ENCODE measurements around the gene TMEM272. TPM values are rescaled to one million over a fixed set of nuclear protein-coding genes. Genes with fewer than 3 reads are reported as not detected.

The TMEM272 gene
- total and polyA plus RNA-seq, 2 of the 4 experiments (the other 2 are of a cell fraction), result not detected

- no peak overlapping the region for H4K91ac ChIP-seq (ENCODE audit: insufficient read depth, low read depth, low read length)
Measured at GRCh38 chr13:51818276-51818675, 26.7 kb downstream of the TMEM272 start.

More at GRCh38 chr13:51818276-51818675, 26.7 kb downstream of the TMEM272 start:
- Histone ChIP-seq H3K9me3 (ENCODE audit: control insufficient read depth, insufficient read depth, low read length) (no peaks in the 10 kb centered on the region), H3K9ac (ENCODE audit: low read depth, low read length) (no peak overlapping the region), H3K79me1 (ENCODE audit: low read depth in 1 of 2, low read length in 2 of 2) (no peaks in the 10 kb centered on the region), H3K4ac (ENCODE audit: low read depth, low read length) (no peak overlapping the region), H3K9me1 (ENCODE audit: insufficient read depth, low read length) (peaks cover 4% of the 10 kb centered on the region; the same call in 1 of the 2 replicates), H2BK15ac (ENCODE audit: low read depth, low read length) (no peak overlapping the region), H3K4me1 (ENCODE audit: control insufficient read depth, insufficient read depth, low read length) (no peaks in the 10 kb centered on the region), H3K14ac (replicated peaks; ENCODE audit: low read depth, low read length) (no peak overlapping the region), H3K18ac (ENCODE audit: low read depth, low read length) (no peak overlapping the region), H2BK20ac (ENCODE audit: low read depth, low read length) (no peak overlapping the region), H4K20me1 (ENCODE audit: insufficient read depth, low read length) (no peaks in the 10 kb centered on the region), H3K56ac (ENCODE audit: extremely low read depth, insufficient read depth, low read length) (no peak overlapping the region), H3K4me2 (ENCODE audit: low read depth, low read length) (no peak overlapping the region), H2BK5ac (ENCODE audit: low read depth, low read length, poor library complexity, severe bottlenecking) (no peak overlapping the region), H3K27me3 (ENCODE audit: control insufficient read depth, insufficient read depth, low read length) (peaks cover 65% of the 10 kb centered on the region), H2AK5ac (ENCODE audit: low read depth, low read length) (no peak overlapping the region), H4K5ac (ENCODE audit: low read depth, low read length) (no peak overlapping the region), H2AFZ (replicated peaks; ENCODE audit: low read length, poor library complexity) (no peak overlapping the region), H4K8ac (ENCODE audit: low read depth in 2 of 2, low read length in 2 of 2) (no peak overlapping the region), H3K27ac (ENCODE audit: insufficient read depth, low read length) (no peak overlapping the region), H2BK120ac (ENCODE audit: low read depth, low read length) (no peak overlapping the region), H3K36me3 (ENCODE audit: control insufficient read depth, insufficient read depth, low read length) (no peaks in the 10 kb centered on the region), H3K23ac (ENCODE audit: low read depth, low read length) (no peak overlapping the region), H2AK9ac (replicated peaks; ENCODE audit: low read depth, low read length, poor library complexity) (no peak overlapping the region), H3K4me3 (ENCODE audit: insufficient read depth, low read depth, low read length) (no peak overlapping the region)
- CTCF ChIA-PET, result no interaction called here
- ATAC-seq (ENCODE audit: low read depth) (no peak), DNase-seq (no peak)
- no TSS peak for BruUV-seq (replicated peaks)
- in situ Hi-C loops (cut with MboI; ENCODE audit: low sequenced_read_pairs), result loop anchor here (10.0 kb wide), 1 partner anchor 307 kb away; the partner anchor contains the start of gene NEK5
- POLR2A ChIA-PET (ENCODE audit: unreplicated experiment), result no interaction called here
- dilution Hi-C loops (cut with HindIII; ENCODE audit: low sequenced_read_pairs, unreplicated experiment), result no loop called here
- TF ChIP-seq SMC3 (IDR thresholded peaks at IDR 0.05; ENCODE audit: low read depth, low read length) (no peak), BHLHE40 (IDR thresholded peaks at IDR 0.05; ENCODE audit: low read depth, low read length) (no peak), RFX5 (IDR thresholded peaks at IDR 0.05; ENCODE audit: low read depth, low read length) (no peak), MAZ (IDR thresholded peaks at IDR 0.05; ENCODE audit: borderline replicate concordance, low read depth, low read length) (no peak), RCOR1 (IDR thresholded peaks at IDR 0.05; ENCODE audit: insufficient replicate concordance, low read length) (no peak), CEBPB (IDR thresholded peaks at IDR 0.05; ENCODE audit: low read depth, low read length) (no peak), MAFK (IDR thresholded peaks at IDR 0.05; ENCODE audit: low read depth, low read length) (no peak), FOS (IDR thresholded peaks at IDR 0.05; ENCODE audit: low read depth, low read length) (no peak), CTCF (conservative IDR thresholded peaks at IDR 0.05; ENCODE audit: low read depth, low read length) (no peak), MXI1 (IDR thresholded peaks at IDR 0.05; ENCODE audit: borderline replicate concordance, low read depth, low read length) (no peak), RAD21 (IDR thresholded peaks at IDR 0.05; ENCODE audit: low read length) (no peak)
- intact Hi-C loops (cut with micrococcal nuclease), result loop anchor here (10.0 kb wide), 1 partner anchor 197 kb away; the partner anchor contains the start of genes ALG11 and ATP7B
- 86% methylated on average over 1 of the region's 4 CpGs; no CpG with 5 or more reads in 1 of the 2 experiments for WGBS, 2 experiments (ENCODE audit: extremely low coverage in 2 of 2, insufficient read length in 1 of 2)
